ENCODE results near the gene RPTOR.
A peak's percentile ranks its signal among the peaks of the same experiment; 100 is the strongest.

RPTOR gene

GRCh38 chr17:80992948-80993624 lies 448.4 kb downstream of the RPTOR start:
- DNase-seq, result no peak

- no peak for DNase-seq
These were observed 450.5 kb downstream of the RPTOR start for GRCh38 chr17:80995131-80995530.

DNA sequence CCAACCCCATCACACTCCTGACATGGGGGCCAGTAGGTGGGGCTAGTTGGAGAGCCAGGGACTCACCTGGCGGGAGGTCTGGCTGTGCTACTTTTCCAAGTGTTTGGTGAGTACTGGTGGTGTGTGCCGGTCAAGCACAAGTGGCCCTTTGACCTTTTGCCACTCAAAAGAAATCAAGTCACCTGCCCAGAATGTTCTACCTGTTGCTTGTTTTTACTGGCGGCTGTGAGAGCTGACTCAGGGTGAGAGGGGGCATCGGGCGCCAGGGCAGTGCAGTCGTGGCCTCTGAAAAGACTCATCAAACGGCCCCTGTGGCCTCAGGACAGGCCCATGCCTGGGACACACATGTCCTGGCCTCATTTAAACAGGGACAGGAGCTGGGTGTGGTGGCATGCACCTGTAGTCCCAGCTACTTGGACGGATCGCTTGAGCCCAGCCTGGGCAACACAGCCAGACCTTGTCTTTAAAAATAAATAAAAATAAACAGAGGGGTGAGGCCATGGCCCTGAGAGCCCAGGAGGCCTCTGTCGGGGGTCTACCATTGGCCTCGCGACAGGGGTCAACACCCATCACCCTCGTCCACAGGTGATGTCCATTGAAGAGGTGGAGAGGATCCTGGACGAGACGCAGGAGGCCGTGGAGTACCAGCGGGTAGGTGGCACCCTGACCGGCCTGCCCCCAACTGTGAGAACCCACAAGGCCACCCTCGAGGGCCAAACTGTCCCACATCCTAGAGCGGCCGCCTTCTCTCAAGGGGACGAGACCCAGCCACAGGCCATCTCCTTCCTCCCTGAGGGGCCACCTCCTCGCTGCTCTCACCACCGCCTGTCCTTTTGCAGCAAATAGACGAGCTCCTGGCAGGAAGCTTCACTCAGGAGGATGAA lies 452.0 kb downstream of the RPTOR start:
- no peak for DNase-seq

- DNase-seq, result no peak
These were observed 452.9 kb downstream of the RPTOR start for GRCh38 chr17:80997424-80998117.

DNA sequence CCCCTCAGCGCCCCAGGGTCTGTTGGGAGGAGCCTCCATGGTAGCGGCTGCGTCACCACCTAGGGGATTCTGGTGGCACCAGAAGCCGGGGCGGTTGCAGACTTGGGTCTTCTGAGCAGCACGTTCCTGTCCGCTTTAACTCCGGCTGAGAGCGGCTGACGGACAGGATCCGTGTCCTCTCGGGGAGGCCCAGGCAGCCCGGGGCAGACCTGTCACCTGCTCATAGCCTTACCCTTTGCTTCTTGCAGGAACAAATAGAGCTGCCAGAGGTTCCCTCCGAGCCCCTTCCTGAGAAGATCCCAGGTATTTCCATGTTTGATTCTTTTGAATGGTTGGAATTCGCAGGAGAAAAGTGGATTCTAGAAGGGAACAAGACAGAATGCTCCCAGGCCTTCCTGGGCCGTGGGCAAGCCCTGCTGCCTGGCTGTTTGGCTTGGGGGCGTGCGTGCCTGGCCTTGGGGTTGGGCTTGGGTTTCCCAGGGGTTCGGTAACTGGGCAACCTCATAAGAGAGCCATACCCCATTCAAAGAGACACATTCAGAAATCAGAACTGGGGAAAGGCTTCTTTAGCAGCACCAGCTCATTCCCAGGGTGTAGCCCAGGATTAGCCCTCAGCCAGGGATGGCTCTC lies 453.6 kb downstream of the RPTOR start:
- DNase-seq, result no peak

- no peak for DNase-seq
These were observed 454.3 kb downstream of the RPTOR start for GRCh38 chr17:80998748-80999535.

GRCh38 chr17:80999536-81000333 lies 455.1 kb downstream of the RPTOR start:
- DNase-seq, result no peak

- no peak for DNase-seq
These were observed 455.6 kb downstream of the RPTOR start for GRCh38 chr17:81000334-81000630.

DNA sequence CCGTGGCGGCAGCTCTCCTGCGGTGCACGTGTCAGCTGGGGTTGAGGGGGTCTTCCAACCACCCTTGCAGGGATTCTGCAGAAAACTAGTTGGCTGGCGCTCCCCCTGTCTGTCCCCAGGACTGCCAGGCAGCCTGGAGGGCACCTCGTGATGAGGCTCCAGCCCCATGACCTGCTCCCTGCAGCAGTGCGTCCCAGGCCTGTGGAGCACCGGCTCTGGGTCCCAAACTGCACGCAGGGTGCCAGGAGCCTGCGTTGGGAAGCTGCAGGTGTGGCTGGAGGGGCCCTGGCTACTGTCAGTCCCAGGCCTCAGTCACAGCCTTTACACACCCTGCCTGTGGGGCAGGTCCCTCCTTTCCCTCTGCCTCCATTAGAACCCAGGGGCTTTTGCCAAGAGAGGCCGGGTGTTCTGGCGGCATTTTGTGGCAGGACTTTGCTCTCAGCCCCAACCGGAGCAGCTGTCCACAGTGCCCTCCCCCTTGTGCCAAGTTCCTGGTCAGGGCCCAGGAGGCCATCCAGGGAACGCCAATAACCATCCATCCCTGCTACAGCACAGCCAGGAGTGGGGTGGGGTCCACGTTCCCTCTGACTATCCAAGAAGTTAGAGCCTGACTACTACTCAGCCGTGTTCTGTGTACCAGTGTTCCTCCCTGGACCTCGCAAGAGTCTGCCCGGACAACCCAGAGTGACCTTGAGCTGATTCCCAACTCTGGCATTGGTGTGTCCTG lies 456.2 kb downstream of the RPTOR start:
- no peak for DNase-seq

DNA sequence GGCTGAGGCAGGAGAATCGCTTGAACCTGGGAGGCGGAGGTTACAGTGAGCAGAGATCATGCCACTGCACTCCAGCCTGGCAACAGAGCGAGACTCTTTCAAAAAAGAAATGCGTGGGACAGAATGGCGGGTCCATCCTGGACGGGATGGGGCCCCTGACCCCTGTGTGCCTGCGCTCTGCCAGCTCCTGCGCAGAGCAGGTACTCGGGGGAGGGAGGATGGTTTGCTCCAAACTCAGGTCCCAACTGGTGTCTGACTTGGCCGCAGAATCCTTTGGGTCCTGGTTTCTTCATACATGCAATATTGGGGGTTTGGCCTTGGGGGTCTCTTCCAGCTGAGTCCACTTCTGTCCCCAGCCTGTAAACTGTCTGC lies 457.4 kb downstream of the RPTOR start:
- no peak for DNase-seq

DNA sequence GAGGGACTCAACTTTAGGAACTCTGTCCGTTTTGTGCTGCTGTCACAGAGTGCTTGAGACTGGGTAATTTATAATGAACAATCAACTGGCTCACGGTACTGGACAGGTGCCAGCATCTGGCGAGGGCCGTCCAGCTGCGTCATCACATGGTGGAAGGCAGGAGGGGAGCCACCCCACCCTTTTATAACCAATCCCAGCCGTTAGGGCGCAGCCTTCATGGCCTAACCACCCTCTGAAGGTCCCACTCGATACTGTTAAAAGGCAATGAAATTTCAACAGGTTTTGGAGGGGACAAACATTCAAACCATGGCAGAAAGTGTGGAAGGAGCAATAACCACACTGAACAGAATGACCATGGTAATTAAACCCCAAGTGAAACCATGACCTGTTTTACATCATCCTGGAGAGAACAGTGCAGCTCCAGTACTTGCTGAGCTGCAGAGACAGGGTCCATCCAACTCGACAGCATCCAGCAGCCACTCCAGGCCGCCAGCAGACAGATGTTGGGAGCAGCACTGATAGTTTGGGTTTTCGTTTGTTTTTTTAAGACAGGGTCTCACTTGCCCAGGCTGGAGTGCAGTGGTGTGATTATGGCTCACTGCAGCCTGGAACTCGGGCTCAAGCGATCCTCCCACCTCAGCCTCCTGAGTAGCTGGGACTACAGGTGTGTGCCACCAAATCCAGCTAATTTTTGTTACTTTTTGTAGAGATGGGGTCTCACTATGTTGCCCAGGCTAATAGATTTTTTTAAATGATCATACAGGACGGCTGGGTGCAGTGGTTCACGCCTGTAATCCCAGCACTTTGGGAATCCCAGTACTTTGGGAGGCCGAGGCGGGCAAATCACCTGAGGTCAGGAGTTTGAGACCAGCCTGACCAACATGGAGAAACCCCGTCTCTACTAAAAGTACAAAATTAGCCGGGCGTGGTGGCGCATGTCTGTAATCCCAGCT lies 458.0 kb downstream of the RPTOR start:
- DNase-seq, result peak; percentile 85

DNA sequence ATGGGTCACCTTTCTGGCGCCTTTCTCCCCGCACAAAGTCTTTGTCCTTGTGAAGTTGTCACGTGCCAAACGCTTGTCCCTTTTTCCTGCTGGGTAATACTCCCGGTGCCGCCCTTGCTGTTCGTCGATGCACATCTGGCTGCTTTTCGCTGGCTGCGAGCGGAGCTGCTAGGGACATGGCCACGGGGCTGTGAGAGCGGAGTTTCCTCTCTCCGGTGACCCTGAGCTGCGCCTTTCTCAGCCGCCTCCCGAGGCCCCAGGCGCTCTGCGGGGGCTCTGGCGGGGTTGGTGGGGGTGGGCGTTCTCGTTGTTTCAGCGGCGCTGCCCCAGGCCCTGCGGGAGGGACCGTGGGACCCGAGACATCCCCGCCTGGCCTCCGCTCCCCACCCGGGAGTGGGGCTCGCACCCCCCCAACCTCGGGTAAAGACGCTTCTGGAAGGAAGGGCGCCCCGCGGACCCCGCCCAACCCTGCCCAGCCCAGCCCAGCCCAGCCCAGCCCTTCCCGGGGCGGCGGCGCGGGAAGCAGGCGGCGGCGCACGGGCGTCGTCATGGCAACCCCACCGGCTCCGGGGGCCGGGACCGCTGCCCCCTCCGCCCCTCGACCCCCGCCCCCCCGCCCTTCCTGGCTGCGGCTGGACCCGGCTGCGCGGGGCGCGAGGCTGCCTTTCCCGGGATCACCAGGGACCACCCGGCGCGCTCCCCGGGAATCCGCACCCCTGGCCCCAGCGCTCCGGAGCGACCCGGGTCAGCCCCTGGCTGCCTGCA lies 459.3 kb downstream of the RPTOR start:
- DNase-seq, result no peak

- DNase-seq, result no peak
These were observed 462.3 kb downstream of the RPTOR start for GRCh38 chr17:81006891-81007290.

GRCh38 chr17:81008140-81008539 lies 463.5 kb downstream of the RPTOR start:
- no peak for DNase-seq

DNA sequence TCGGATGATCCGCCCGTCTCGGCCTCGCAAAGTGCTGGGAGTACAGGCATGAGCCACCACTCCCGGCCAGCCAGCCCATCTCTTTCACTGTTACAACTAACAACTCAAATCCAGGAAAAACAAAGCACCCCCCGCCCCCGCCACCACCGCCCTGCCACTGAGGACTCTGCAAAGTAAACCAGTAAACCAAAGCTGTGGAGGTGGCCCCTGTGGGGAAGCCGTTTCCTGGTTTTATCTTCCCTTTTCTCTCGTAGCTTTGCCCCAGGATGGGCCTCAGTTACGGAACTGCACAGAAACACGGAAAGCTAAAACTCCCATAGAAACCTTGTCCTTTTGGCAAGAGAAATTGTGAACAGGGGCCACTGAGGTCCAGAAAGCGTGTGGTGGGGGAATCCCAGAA lies 464.5 kb downstream of the RPTOR start:
- DNase-seq, result no peak

GRCh38 chr17:81010935-81011334 lies 466.3 kb downstream of the RPTOR start:
- DNase-seq, result no peak

GRCh38 chr17:81011951-81012350 lies 467.3 kb downstream of the RPTOR start:
- DNase-seq, result no peak

DNA sequence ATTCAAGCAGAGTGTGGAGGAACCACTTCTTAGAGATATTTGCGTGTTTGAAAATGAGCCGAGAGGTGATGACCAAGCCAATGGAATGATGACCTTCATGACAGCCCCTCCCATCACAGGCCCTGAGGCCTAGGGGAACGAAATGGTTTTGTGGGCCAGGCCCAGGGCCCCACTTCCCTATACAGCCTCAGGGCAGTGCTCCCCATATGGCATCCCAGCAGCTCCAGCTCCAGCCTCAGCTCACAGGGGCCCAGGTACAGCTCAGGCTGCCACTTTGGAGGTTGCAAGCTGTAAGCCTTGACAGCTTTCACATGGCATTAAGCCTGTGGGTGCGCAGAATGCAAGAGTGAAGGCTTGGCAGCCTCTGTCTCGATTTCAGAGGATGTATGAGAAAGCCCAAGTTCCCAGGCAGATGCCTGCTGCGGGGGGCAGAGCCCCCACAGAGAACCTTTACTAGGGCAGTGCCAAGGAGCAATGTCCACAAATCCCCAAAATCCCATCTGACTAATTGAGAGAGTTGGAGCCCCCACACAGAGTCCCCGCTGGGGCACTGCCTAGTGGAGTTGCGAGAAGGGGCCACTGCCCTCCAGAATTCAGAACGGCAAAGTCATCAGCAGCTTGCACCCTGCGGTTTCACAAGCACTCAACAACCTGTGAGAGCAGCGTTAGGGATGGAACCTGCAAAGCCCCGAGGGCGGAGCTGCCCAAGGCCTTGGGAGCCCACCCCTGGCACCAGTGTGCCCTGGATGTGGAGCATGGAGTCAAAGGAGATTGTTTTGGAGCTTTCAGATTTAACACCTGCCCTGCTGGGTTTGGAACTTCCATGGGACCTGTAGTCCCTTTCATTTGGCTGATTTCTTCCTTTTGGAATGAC lies 468.2 kb downstream of the RPTOR start:
- DNase-seq, result no peak

Measured in NCI-H510A treated with DMSO at 0.1 percent for 48 hours (cell line).